ENCODE results near the gene ACVR1B.

GRCh38 chr12:51958542-51958941 is 7.0 kb downstream of the ACVR1B start:
- no peak for TF ChIP-seq POLR2AphosphoS5 (IDR thresholded peaks at IDR 0.05; ENCODE audit: insufficient read depth, low read depth, low read length)
- no peak for TF ChIP-seq POLR2A (IDR thresholded peaks at IDR 0.05; ENCODE audit: low read depth, low read length)
- TF ChIP-seq, protein P1, sequence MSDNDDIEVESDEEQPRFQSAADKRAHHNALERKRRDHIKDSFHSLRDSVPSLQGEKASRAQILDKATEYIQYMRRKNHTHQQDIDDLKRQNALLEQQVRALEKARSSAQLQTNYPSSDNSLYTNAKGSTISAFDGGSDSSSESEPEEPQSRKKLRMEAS (IDR thresholded peaks at IDR 0.05; ENCODE audit: insufficient read depth, insufficient read length) = no peak
- TF ChIP-seq, protein P2, sequence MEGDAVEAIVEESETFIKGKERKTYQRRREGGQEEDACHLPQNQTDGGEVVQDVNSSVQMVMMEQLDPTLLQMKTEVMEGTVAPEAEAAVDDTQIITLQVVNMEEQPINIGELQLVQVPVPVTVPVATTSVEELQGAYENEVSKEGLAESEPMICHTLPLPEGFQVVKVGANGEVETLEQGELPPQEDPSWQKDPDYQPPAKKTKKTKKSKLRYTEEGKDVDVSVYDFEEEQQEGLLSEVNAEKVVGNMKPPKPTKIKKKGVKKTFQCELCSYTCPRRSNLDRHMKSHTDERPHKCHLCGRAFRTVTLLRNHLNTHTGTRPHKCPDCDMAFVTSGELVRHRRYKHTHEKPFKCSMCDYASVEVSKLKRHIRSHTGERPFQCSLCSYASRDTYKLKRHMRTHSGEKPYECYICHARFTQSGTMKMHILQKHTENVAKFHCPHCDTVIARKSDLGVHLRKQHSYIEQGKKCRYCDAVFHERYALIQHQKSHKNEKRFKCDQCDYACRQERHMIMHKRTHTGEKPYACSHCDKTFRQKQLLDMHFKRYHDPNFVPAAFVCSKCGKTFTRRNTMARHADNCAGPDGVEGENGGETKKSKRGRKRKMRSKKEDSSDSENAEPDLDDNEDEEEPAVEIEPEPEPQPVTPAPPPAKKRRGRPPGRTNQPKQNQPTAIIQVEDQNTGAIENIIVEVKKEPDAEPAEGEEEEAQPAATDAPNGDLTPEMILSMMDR (IDR thresholded peaks at IDR 0.05; ENCODE audit: extremely low read depth in 1 of 2, insufficient read depth in 1 of 2, low read depth in 1 of 2, low read length in 2 of 2) = no peak
- no peak for TF ChIP-seq JUN (IDR thresholded peaks at IDR 0.05; ENCODE audit: borderline replicate concordance, insufficient read depth, insufficient read length, low read depth)
- no peak for TF ChIP-seq GATA2 (IDR thresholded peaks at IDR 0.05; ENCODE audit: insufficient read depth, insufficient read length, low read depth, low read length)
- TF ChIP-seq MYC (IDR thresholded peaks at IDR 0.05; ENCODE audit: low read depth, low read length) = no peak
- no peak for TF ChIP-seq EZH2 (IDR thresholded peaks at IDR 0.05; ENCODE audit: borderline replicate concordance, low read depth, low read length, severe bottlenecking)
- TF ChIP-seq FOS (IDR thresholded peaks at IDR 0.05; ENCODE audit: borderline replicate concordance, insufficient read depth, low read length) = no peak
